ENCODE results near the gene PPM1M.

GRCh38 chr3:52265387-52265786 is 19.8 kb downstream of the PPM1M start:
- TF ChIP-seq CTCF (conservative IDR thresholded peaks at IDR 0.05 in 1 of 2, IDR thresholded peaks at IDR 0.05 in 1 of 2; ENCODE audit: low read depth in 1 of 2, low read length in 2 of 2): no peak
- no peak for TF ChIP-seq EZH2 (IDR thresholded peaks at IDR 0.05; ENCODE audit: low read length, missing control alignments)
